Measurements from ENCODE around the gene DPP6.

DPP6 gene

GRCh38 chr7:154463794-154464193 lies 411.6 kb downstream of the DPP6 start:
- Mint-ChIP-seq H3K4me1 (no peaks in the 10 kb centered on the region), H3K4me3 (no peak overlapping the region), H3K9me3 (peaks cover 21% of the 10 kb centered on the region), H3K27ac (no peak overlapping the region), H3K36me3 (ENCODE audit: low read depth) (no peaks in the 10 kb centered on the region), H3K27me3 (no peaks in the 10 kb centered on the region)
- DNase-seq (no peak), ATAC-seq (no peak)

- no peak for DNase-seq
- no peak overlapping the region for H3K27ac Mint-ChIP-seq
- H3K9me3 Mint-ChIP-seq, result peaks cover 5% of the 10 kb centered on the region
- H3K4me1 Mint-ChIP-seq, result no peaks in the 10 kb centered on the region
- ATAC-seq, result no peak
- H3K36me3 Mint-ChIP-seq (ENCODE audit: low read depth), result no peaks in the 10 kb centered on the region
- H3K4me3 Mint-ChIP-seq, result no peak overlapping the region
- H3K27me3 Mint-ChIP-seq, result no peaks in the 10 kb centered on the region
Measured at GRCh38 chr7:154469652-154470051, 417.5 kb downstream of the DPP6 start.

GRCh38 chr7:154472343-154472742 lies 420.1 kb downstream of the DPP6 start:
- Mint-ChIP-seq H3K27me3 (no peaks in the 10 kb centered on the region), H3K4me3 (no peak overlapping the region), H3K4me1 (no peaks in the 10 kb centered on the region), H3K36me3 (ENCODE audit: low read depth) (no peaks in the 10 kb centered on the region), H3K27ac (no peak overlapping the region), H3K9me3 (no peaks in the 10 kb centered on the region)
- ATAC-seq, result no peak
- DNase-seq, result no peak

GRCh38 chr7:154473360-154473759 lies 421.2 kb downstream of the DPP6 start:
- peaks cover 3% of the 10 kb centered on the region for H3K9me3 Mint-ChIP-seq
- no peak for ATAC-seq
- no peaks in the 10 kb centered on the region for H3K36me3 Mint-ChIP-seq (ENCODE audit: low read depth)
- H3K27ac Mint-ChIP-seq, result no peak overlapping the region
- no peak overlapping the region for H3K4me3 Mint-ChIP-seq
- H3K4me1 Mint-ChIP-seq, result no peaks in the 10 kb centered on the region
- no peaks in the 10 kb centered on the region for H3K27me3 Mint-ChIP-seq
- no peak for DNase-seq

GRCh38 chr7:154474903-154475520 lies 422.8 kb downstream of the DPP6 start:
- peaks cover 9% of the 10 kb centered on the region for H3K9me3 Mint-ChIP-seq
- H3K4me1 Mint-ChIP-seq, result no peaks in the 10 kb centered on the region
- DNase-seq, result no peak
- no peak for ATAC-seq
- no peak overlapping the region for H3K4me3 Mint-ChIP-seq
- H3K27ac Mint-ChIP-seq, result no peak overlapping the region
- H3K36me3 Mint-ChIP-seq (ENCODE audit: low read depth), result no peaks in the 10 kb centered on the region
- no peaks in the 10 kb centered on the region for H3K27me3 Mint-ChIP-seq

GRCh38 chr7:154475864-154476263 lies 423.7 kb downstream of the DPP6 start:
- DNase-seq (no peak), ATAC-seq (no peak)
- no peaks in the 10 kb centered on the region for H3K36me3 Mint-ChIP-seq (ENCODE audit: low read depth)
- peaks cover 9% of the 10 kb centered on the region for H3K9me3 Mint-ChIP-seq
- H3K27me3 Mint-ChIP-seq, result no peaks in the 10 kb centered on the region
- H3K4me1 Mint-ChIP-seq, result no peaks in the 10 kb centered on the region
- H3K27ac Mint-ChIP-seq, result no peak overlapping the region
- no peak overlapping the region for H3K4me3 Mint-ChIP-seq

GRCh38 chr7:154480817-154481216 lies 428.6 kb downstream of the DPP6 start:
- Mint-ChIP-seq H3K27me3 (no peaks in the 10 kb centered on the region), H3K4me1 (no peaks in the 10 kb centered on the region), H3K36me3 (ENCODE audit: low read depth) (no peaks in the 10 kb centered on the region), H3K4me3 (no peak overlapping the region), H3K9me3 (peaks cover 9% of the 10 kb centered on the region), H3K27ac (no peak overlapping the region)
- no peak for DNase-seq
- ATAC-seq, result no peak

- Mint-ChIP-seq H3K36me3 (ENCODE audit: low read depth) (no peaks in the 10 kb centered on the region), H3K4me3 (no peak overlapping the region), H3K9me3 (peaks cover 9% of the 10 kb centered on the region), H3K4me1 (no peaks in the 10 kb centered on the region), H3K27ac (no peak overlapping the region), H3K27me3 (no peaks in the 10 kb centered on the region)
- no peak for DNase-seq
- ATAC-seq, result no peak
Measured at GRCh38 chr7:154482863-154483262, 430.7 kb downstream of the DPP6 start.

GRCh38 chr7:154484406-154484805 lies 432.2 kb downstream of the DPP6 start:
- H3K27ac Mint-ChIP-seq, result no peak overlapping the region
- H3K4me1 Mint-ChIP-seq, result no peaks in the 10 kb centered on the region
- no peak for DNase-seq
- no peaks in the 10 kb centered on the region for H3K27me3 Mint-ChIP-seq
- no peak for ATAC-seq
- no peaks in the 10 kb centered on the region for H3K9me3 Mint-ChIP-seq
- H3K4me3 Mint-ChIP-seq, result no peak overlapping the region
- H3K36me3 Mint-ChIP-seq (ENCODE audit: low read depth), result no peaks in the 10 kb centered on the region

GRCh38 chr7:154484943-154485342 lies 432.7 kb downstream of the DPP6 start:
- H3K27me3 Mint-ChIP-seq, result no peaks in the 10 kb centered on the region
- ATAC-seq (no peak), DNase-seq (no peak)
- no peak overlapping the region for H3K4me3 Mint-ChIP-seq
- no peaks in the 10 kb centered on the region for H3K36me3 Mint-ChIP-seq (ENCODE audit: low read depth)
- H3K4me1 Mint-ChIP-seq, result no peaks in the 10 kb centered on the region
- no peaks in the 10 kb centered on the region for H3K9me3 Mint-ChIP-seq
- H3K27ac Mint-ChIP-seq, result no peak overlapping the region

GRCh38 chr7:154489897-154490296 lies 437.7 kb downstream of the DPP6 start:
- H3K4me3 Mint-ChIP-seq, result no peak overlapping the region
- DNase-seq, result no peak
- ATAC-seq, result no peak
- no peaks in the 10 kb centered on the region for H3K36me3 Mint-ChIP-seq (ENCODE audit: low read depth)
- peaks cover 2% of the 10 kb centered on the region for H3K9me3 Mint-ChIP-seq
- H3K27ac Mint-ChIP-seq, result no peak overlapping the region
- H3K27me3 Mint-ChIP-seq, result no peaks in the 10 kb centered on the region
- H3K4me1 Mint-ChIP-seq, result no peaks in the 10 kb centered on the region

- H3K4me1 Mint-ChIP-seq, result no peaks in the 10 kb centered on the region
- no peak overlapping the region for H3K4me3 Mint-ChIP-seq
- H3K27me3 Mint-ChIP-seq, result no peaks in the 10 kb centered on the region
- no peak overlapping the region for H3K27ac Mint-ChIP-seq
- H3K36me3 Mint-ChIP-seq (ENCODE audit: low read depth), result no peaks in the 10 kb centered on the region
- no peak for DNase-seq
- no peak for ATAC-seq
- H3K9me3 Mint-ChIP-seq, result peaks cover 8% of the 10 kb centered on the region
Measured at GRCh38 chr7:154493594-154493993, 441.4 kb downstream of the DPP6 start.

- no peaks in the 10 kb centered on the region for H3K27me3 Mint-ChIP-seq
- H3K4me1 Mint-ChIP-seq, result no peaks in the 10 kb centered on the region
- ATAC-seq, result no peak
- no peak for DNase-seq
- H3K27ac Mint-ChIP-seq, result no peak overlapping the region
- no peaks in the 10 kb centered on the region for H3K36me3 Mint-ChIP-seq (ENCODE audit: low read depth)
- no peak overlapping the region for H3K4me3 Mint-ChIP-seq
- H3K9me3 Mint-ChIP-seq, result peaks cover 28% of the 10 kb centered on the region
Measured at GRCh38 chr7:154497751-154498150, 445.6 kb downstream of the DPP6 start.

GRCh38 chr7:154503962-154504550 lies 451.9 kb downstream of the DPP6 start:
- ATAC-seq (no peak), DNase-seq (no peak)
- Mint-ChIP-seq H3K36me3 (ENCODE audit: low read depth) (no peaks in the 10 kb centered on the region), H3K27ac (no peak overlapping the region), H3K9me3 (peaks cover 20% of the 10 kb centered on the region), H3K4me3 (no peak overlapping the region), H3K27me3 (no peaks in the 10 kb centered on the region), H3K4me1 (no peaks in the 10 kb centered on the region)

GRCh38 chr7:154504918-154505317 lies 452.7 kb downstream of the DPP6 start:
- DNase-seq (no peak), ATAC-seq (no peak)
- Mint-ChIP-seq H3K4me1 (no peaks in the 10 kb centered on the region), H3K27me3 (peaks cover 2% of the 10 kb centered on the region), H3K27ac (no peak overlapping the region), H3K4me3 (no peak overlapping the region), H3K9me3 (peaks cover 19% of the 10 kb centered on the region), H3K36me3 (ENCODE audit: low read depth) (no peaks in the 10 kb centered on the region)

- Mint-ChIP-seq H3K4me1 (no peaks in the 10 kb centered on the region), H3K27ac (no peak overlapping the region), H3K36me3 (ENCODE audit: low read depth) (no peaks in the 10 kb centered on the region), H3K27me3 (peaks cover 2% of the 10 kb centered on the region), H3K4me3 (no peak overlapping the region), H3K9me3 (peaks cover 15% of the 10 kb centered on the region)
- ATAC-seq (no peak), DNase-seq (no peak)
Measured at GRCh38 chr7:154505362-154505761, 453.2 kb downstream of the DPP6 start.

Measured in activated naive CD8-positive, alpha-beta T cell treated with anti-CD3 and anti-CD28 coated beads, Interleukin-2, amount 50 U/mL, for 24 hours (primary cell).